ENCODE data around the gene KIF26B.

DNA sequence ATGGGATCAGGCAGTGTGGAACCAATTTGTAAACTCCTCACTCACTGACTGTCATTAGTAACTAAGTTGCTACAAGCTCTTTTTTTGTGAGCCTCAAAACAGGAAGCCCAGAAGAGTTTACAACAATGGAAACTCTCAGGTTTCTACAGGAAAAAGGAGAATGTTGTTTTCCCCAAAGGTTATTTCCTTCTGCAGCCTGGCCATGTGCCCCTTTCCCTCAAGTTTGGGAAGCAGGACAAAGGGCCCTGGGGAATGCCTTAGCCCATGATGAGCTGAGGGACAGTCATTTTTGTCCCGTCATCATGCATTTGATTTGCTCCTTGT lies 395.9 kb downstream of the KIF26B start:
- TF ChIP-seq EZH2 (IDR thresholded peaks at IDR 0.05; ENCODE audit: insufficient read depth, poor library complexity, severe bottlenecking) (no peak), EZH2phosphoT487 (IDR thresholded peaks at IDR 0.05; ENCODE audit: insufficient read depth, low read depth) (no peak)

Measured in GM23248 (cell line).